GM13977 (cell line): ENCODE results near the gene TRMT1.

Experiments
- DNase-seq: peaks from one replicate; pipeline ENCODE4 v3.0.0; 2012; ENCODE audit warnings: low spot score
- in situ Hi-C: fragments of 300-500 bp; cut with MboI; formaldehyde crosslinking; loops from one replicate; pipeline ENCODE4 v1.12.0; 2022; ENCODE audit warnings: low sequenced_read_pairs, low pct_unique_long_range_greater_than_20kb, mixed read lengths, inconsistent platforms; ENCODE audit not compliant: unreplicated experiment
- TF ChIP-seq, protein P1 (sequence below): IDR thresholded peaks from 2 replicates; pipeline ENCODE4 v1.5.1; 2012; ENCODE audit warnings: mild to moderate bottlenecking, control low read depth; ENCODE audit not compliant: insufficient read depth; ENCODE audit errors: extremely low read depth, missing control alignments

TRMT1 gene

DNA sequence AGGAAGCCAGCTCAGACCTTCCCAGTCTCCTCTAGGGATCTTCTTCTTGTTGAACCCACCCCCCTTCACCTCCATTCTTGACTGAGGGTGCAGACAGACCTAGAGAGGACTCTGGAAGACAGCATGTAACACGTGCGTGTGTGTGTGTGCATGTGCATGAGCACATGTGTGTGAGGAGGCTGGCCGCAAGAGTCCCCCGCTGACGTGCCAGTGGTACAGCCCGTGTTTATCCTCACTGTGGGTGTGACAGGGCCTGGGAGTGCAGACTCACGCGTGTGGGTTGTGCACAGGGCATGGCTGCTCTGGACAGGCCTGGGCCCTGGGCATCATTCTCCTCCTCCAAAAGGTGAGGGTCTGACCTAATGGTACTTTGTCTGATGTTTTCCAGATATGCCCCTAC, 40.2 kb downstream of the TRMT1 start:
- DNase-seq: no peak
- TF ChIP-seq, protein P1, sequence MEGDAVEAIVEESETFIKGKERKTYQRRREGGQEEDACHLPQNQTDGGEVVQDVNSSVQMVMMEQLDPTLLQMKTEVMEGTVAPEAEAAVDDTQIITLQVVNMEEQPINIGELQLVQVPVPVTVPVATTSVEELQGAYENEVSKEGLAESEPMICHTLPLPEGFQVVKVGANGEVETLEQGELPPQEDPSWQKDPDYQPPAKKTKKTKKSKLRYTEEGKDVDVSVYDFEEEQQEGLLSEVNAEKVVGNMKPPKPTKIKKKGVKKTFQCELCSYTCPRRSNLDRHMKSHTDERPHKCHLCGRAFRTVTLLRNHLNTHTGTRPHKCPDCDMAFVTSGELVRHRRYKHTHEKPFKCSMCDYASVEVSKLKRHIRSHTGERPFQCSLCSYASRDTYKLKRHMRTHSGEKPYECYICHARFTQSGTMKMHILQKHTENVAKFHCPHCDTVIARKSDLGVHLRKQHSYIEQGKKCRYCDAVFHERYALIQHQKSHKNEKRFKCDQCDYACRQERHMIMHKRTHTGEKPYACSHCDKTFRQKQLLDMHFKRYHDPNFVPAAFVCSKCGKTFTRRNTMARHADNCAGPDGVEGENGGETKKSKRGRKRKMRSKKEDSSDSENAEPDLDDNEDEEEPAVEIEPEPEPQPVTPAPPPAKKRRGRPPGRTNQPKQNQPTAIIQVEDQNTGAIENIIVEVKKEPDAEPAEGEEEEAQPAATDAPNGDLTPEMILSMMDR: no peak
- in situ Hi-C loops: no loop called here

DNA sequence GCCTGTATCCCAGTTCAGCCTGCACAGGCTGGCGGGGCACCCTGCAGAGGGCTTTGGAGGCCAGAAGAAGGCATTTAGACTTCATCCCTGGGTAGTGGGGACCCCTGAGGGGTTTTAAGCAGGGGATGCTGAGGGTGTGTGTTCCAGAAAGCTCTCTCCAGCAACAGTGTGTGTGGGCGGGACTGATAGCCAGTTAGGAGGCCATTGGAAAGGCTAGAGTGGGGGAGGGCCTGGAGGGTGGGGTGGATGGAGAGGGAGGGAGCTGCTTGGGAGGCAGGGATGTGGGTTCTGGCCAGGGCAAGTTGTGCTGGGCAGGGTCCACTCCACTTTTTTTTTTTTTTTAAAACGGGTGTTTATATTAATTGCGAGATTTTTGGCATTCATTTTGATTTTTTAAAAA, 42.2 kb downstream of the TRMT1 start:
- TF ChIP-seq, protein P1: no peak
- in situ Hi-C loops: no loop called here

DNA sequence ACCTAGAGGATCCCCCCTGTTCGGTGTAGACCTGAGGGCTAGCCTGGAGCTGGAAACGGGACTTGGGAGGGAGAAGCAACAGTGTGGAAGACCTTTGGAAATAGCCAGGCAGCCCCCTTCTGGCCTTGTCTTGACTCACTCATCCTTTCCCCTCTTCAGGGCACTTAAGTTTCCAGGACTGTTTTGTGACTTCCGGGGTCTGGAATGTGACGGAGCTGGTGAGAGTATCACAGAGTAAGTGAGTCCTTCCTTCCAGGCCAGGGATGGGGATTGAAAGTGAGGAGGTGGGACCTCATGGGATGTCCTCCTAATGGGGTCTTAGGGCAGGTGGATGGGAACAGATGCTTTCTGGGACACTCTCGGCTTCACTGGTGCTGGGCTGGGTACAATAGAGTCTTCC, 43.3 kb downstream of the TRMT1 start:
- TF ChIP-seq, protein P1: no peak
- DNase-seq: no peak
- in situ Hi-C loops: no loop called here

More for the DNA sequence above, 42.2 kb downstream of the TRMT1 start:
- no peak for DNase-seq

- in situ Hi-C loops: no loop called here
- TF ChIP-seq, protein P1: peak; percentile 5
- DNase-seq: no peak
These were observed 44.2 kb downstream of the TRMT1 start for GRCh38 chr19:13072188-13072908.

DNA sequence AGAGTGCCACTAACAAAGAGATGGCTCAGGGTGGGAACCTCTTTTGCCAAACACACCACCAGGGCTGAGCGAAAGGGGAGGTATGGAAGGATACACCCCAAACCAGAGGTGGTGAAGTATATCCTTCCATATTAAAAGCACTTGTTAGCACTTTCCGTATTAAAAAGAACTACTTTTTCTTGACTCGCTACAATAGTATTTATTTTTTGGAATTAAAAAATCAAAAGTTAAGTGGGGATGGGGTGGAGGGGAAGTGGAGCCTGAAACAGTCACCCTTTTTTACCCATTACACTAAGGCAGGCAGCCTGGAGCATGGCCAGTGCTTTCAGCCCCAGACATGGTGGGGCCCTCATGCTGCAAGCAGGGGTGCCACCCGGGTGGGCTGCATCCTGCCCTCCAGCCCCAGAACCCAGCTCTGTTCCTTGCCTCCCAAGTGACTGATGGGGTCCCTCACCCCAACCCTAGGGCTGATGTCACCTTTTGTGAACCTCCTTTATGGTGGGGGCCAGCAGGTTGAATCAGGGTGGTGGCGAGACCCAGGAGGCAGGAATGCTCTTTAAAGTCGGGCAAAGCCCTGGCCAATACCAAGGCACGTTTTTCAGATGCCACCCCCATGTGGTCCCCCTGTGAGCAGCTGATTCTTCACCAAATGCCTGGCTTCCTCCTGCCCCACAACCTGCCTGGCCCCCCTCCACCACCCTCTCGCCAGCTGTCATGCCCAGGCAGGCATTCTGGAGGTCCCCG, 44.9 kb downstream of the TRMT1 start:
- in situ Hi-C loops: no loop called here
- TF ChIP-seq, protein P1: no peak
- DNase-seq: no peak

- TF ChIP-seq, protein P1: no peak
- in situ Hi-C loops: no loop called here
- no peak for DNase-seq
These were observed 46.0 kb downstream of the TRMT1 start for GRCh38 chr19:13070425-13071140.
